CD14-positive monocyte (primary cell): Measurements from ENCODE around the gene SBF2. TPM values are rescaled to one million over a fixed set of nuclear protein-coding genes. Genes with fewer than 3 reads are reported as not detected.

ENCODE experiments used
- DNase-seq, 3 donors: peaks; one replicate each; pipeline ENCODE4 v3.0.0-alpha.2; 2011 to 2022
- H2AFZ ChIP-seq: 2 replicates; pipeline ENCODE4 v1.6.0; 2012; ENCODE audit warnings: mild to moderate bottlenecking, low read depth, low read length, inconsistent platforms; ENCODE audit not compliant: insufficient read depth, poor library complexity, severe bottlenecking
- H3K27ac ChIP-seq, 2 donors: 1 replicate in 1 of 2; 2 replicates in 1 of 2; pipeline ENCODE4 v1.5.1; 2012 to 2013; ENCODE audit warnings: low read length in 2 of 2, control low read depth in 1 of 2, inconsistent platforms in 1 of 2, low read depth in 1 of 2, mild to moderate bottlenecking in 1 of 2
- H3K27me3 ChIP-seq, 2 donors: one replicate each; pipeline versions ENCODE4 v1.6.0 to v1.6.1; 2011 to 2013; ENCODE audit warnings: low read length in 2 of 2; ENCODE audit not compliant: control insufficient read depth in 2 of 2, insufficient read depth in 2 of 2
- H3K36me3 ChIP-seq, 2 donors: replicated peaks in 1 of 2; 1 replicate in 1 of 2; 2 replicates in 1 of 2; pipeline versions ENCODE4 v1.5.1 to v1.6.1; 2012 to 2013; ENCODE audit warnings: low read length in 2 of 2, control low read depth in 1 of 2, inconsistent platforms in 1 of 2, mild to moderate bottlenecking in 1 of 2; ENCODE audit not compliant: insufficient read depth in 2 of 2, control insufficient read depth in 1 of 2
- H3K4me1 ChIP-seq, 2 donors: 1 replicate in 1 of 2; 2 replicates in 1 of 2; pipeline versions ENCODE4 v1.5.1 to v1.6.1; 2012 to 2013; ENCODE audit warnings: low read length in 2 of 2, control low read depth in 1 of 2, inconsistent platforms in 1 of 2, mild to moderate bottlenecking in 1 of 2, moderate library complexity in 1 of 2; ENCODE audit not compliant: insufficient read depth in 2 of 2, control insufficient read depth in 1 of 2
- H3K4me2 ChIP-seq: replicated peaks from 2 replicates; pipeline ENCODE3; 2012; ENCODE audit warnings: low read length, moderate library complexity, mild to moderate bottlenecking; ENCODE audit not compliant: poor library complexity, severe bottlenecking; ENCODE audit errors: extremely low read depth
- H3K4me3 ChIP-seq, 3 experiments: fragments of 200-600 bp in 1 of 3; sonication (generic) in 1 of 3; replicated peaks in 1 of 3; 1 replicate in 2 of 3; 2 replicates in 1 of 3; pipeline ENCODE4 v1.5.1; 2011 to 2013; ENCODE audit warnings: low read length in 3 of 3, mild to moderate bottlenecking in 3 of 3, control low read depth in 2 of 3, low read depth in 2 of 3, inconsistent platforms in 1 of 3, moderate library complexity in 1 of 3
- H3K79me2 ChIP-seq: 2 replicates; pipeline ENCODE4 v1.6.0; 2012; ENCODE audit warnings: mild to moderate bottlenecking, control low read depth, inconsistent platforms, low read length, moderate library complexity; ENCODE audit not compliant: insufficient read depth
- H3K9ac ChIP-seq: 2 replicates; pipeline ENCODE4 v1.6.0; 2017; ENCODE audit warnings: low read length, mild to moderate bottlenecking; ENCODE audit not compliant: insufficient read depth, poor library complexity, severe bottlenecking
- H3K9me3 ChIP-seq, 2 donors: replicated peaks in 1 of 2; 1 replicate in 1 of 2; 2 replicates in 1 of 2; pipeline versions ENCODE4 v1.5.1 to v1.6.1; 2012 to 2013; ENCODE audit warnings: low read length in 2 of 2, control low read depth in 1 of 2; ENCODE audit not compliant: control insufficient read depth in 1 of 2, insufficient read depth in 1 of 2
- H4K20me1 ChIP-seq: 2 replicates; pipeline ENCODE4 v1.6.0; 2012; ENCODE audit warnings: mild to moderate bottlenecking, low read length, control low read depth, moderate library complexity; ENCODE audit not compliant: insufficient read depth
- H3K27ac Mint-ChIP-seq, 7 donors: one replicate each; pipeline ENCODE4 v1.8.0; 2020; ENCODE audit warnings: mild to moderate bottlenecking in 7 of 7, mixed read lengths in 7 of 7, moderate library complexity in 6 of 7, inconsistent platforms in 2 of 7
- H3K27me3 Mint-ChIP-seq, 3 donors: one replicate each; pipeline ENCODE4 v1.8.0; 2021 to 2022; ENCODE audit warnings: low read depth in 3 of 3, mild to moderate bottlenecking in 3 of 3, mixed read lengths in 3 of 3, moderate library complexity in 3 of 3, inconsistent platforms in 1 of 3
- H3K36me3 Mint-ChIP-seq, 2 donors: one replicate each; pipeline ENCODE4 v1.8.0; 2020; ENCODE audit warnings: mixed read lengths in 2 of 2, inconsistent platforms in 1 of 2, mild to moderate bottlenecking in 1 of 2
- H3K4me1 Mint-ChIP-seq: one replicate; pipeline ENCODE4 v1.8.0; 2020; ENCODE audit warnings: mild to moderate bottlenecking, mixed read lengths
- H3K4me3 Mint-ChIP-seq, 2 donors: one replicate each; pipeline ENCODE4 v1.8.0; 2020; ENCODE audit warnings: mild to moderate bottlenecking in 2 of 2, mixed read lengths in 2 of 2, moderate library complexity in 1 of 2
- H3K9me3 Mint-ChIP-seq, 7 donors: one replicate each; pipeline ENCODE4 v1.8.0; 2020 to 2022; ENCODE audit warnings: mixed read lengths in 7 of 7, mild to moderate bottlenecking in 6 of 7, moderate library complexity in 6 of 7, inconsistent platforms in 2 of 7
- WGBS: methylation state at CpG from one replicate; pipeline ENCODE4 v1.1.5; 2013; ENCODE audit warnings: missing lambda C conversion rate; ENCODE audit not compliant: insufficient coverage; 5-methylcytosine and 5-hydroxymethylcytosine counted together
- intact Hi-C, 2 donors: fragments of 100-400 bp; cut with micrococcal nuclease; formaldehyde crosslinking; loops; one replicate each; pipeline versions ENCODE4 v1.15.0 to v1.15.1; 2023
- polyA plus RNA-seq, 3 donors: library from polyadenylated mRNA; depleted of rRNA in 1 of 3; unstranded in 2 of 3; stranded (reverse) in 1 of 3; fragments of 300-500 nt in 2 of 3; fragments of >200 nt in 1 of 3; fragmentation: Illumina TruSeq in 2 of 3; gene quantifications; 1 replicate in 2 of 3; 2 replicates in 1 of 3; pipeline ENCODE4 v1.2.3, GENCODE V29; 2012 to 2021
- TF ChIP-seq, protein P1 (sequence below): fragments of 200-600 bp; IDR thresholded peaks from one replicate; pipeline ENCODE4 v1.8.0; 2022; ENCODE audit warnings: antibody characterized with exemption, mild to moderate bottlenecking

The SBF2 gene
- polyA plus RNA-seq, 3 donors, result 8.9 to 30.7 (median 16.4) TPM

DNA sequence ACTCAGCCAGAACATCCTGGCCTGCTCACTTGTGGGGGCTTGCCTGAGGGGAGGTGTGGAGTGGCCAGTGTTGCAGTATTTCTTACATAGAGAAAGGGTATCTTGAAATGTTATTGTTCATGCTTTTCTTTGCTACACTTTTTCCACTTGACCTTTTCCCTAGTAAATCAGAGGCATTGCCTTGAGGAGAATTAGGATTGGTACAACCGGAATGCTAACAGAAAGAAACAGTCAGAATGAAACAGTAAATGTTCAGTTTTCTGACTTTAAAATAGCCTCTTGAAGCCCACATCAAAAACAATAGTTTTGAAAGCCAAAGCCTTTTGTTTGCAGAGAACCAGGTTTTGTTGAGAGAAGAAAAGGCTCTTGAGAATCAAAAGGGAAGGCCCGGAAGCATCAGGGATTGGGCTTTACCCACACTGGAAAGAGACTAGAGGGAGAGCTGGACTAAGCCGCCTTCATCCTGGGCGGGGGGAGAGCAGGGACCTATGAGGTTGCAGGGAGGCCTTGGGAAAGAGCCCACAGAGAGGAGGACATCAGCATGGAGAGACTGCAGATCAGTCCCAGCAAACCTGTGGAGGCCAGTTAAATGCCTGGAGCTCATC, 23.2 kb upstream of the SBF2 start:
- H3K9me3 Mint-ChIP-seq, result no peaks in the 10 kb centered on the region
- Histone ChIP-seq H3K27me3 (no peaks in the 10 kb centered on the region), H2AFZ (peak overlapping the region; percentile 12), H3K9ac (no peak overlapping the region), H3K4me3 (no peak overlapping the region), H3K4me2 (no peak overlapping the region), H3K9me3 (no peaks in the 10 kb centered on the region), H3K79me2 (no peaks in the 10 kb centered on the region), H3K4me1 (peaks cover 4% of the 10 kb centered on the region in 2 donors), H4K20me1 (no peaks in the 10 kb centered on the region), H3K27ac (no peak overlapping the region), H3K36me3 (no peaks in the 10 kb centered on the region)
- WGBS, result 100% methylated on average over 3 of the region's 4 CpGs
- TF ChIP-seq, protein P1, sequence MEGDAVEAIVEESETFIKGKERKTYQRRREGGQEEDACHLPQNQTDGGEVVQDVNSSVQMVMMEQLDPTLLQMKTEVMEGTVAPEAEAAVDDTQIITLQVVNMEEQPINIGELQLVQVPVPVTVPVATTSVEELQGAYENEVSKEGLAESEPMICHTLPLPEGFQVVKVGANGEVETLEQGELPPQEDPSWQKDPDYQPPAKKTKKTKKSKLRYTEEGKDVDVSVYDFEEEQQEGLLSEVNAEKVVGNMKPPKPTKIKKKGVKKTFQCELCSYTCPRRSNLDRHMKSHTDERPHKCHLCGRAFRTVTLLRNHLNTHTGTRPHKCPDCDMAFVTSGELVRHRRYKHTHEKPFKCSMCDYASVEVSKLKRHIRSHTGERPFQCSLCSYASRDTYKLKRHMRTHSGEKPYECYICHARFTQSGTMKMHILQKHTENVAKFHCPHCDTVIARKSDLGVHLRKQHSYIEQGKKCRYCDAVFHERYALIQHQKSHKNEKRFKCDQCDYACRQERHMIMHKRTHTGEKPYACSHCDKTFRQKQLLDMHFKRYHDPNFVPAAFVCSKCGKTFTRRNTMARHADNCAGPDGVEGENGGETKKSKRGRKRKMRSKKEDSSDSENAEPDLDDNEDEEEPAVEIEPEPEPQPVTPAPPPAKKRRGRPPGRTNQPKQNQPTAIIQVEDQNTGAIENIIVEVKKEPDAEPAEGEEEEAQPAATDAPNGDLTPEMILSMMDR, result no peak
- no peak for DNase-seq
- intact Hi-C loops, result no loop called here
- H3K36me3 Mint-ChIP-seq, result no peaks in the 10 kb centered on the region
- H3K27ac Mint-ChIP-seq, result peak overlapping the region in 1 of 7 donors; percentile 20
- H3K27me3 Mint-ChIP-seq, result peaks cover 0 to 2% (median 0%) of the 10 kb centered on the region in 3 donors
- no peak overlapping the region for H3K4me3 Mint-ChIP-seq
- peaks cover 7% of the 10 kb centered on the region for H3K4me1 Mint-ChIP-seq

DNA sequence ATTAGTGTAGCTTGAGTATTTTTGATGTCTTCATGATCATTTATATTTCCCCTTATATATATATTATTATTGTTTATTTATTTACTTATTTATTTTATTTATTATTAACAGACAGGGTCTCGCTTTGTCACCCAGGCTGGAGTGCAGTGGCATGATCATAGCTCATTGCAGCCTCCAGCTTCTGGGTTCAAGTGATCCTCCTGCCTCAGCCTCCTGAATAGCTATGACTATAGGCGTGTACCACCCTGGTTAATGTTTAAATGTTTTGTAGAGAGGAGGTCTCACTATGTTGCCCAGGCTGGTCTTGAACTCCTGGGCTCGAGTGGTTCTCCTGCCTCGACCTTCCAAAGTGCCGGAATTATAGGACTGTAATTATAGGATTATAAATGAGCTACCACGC, 21.1 kb upstream of the SBF2 start:
- H3K36me3 Mint-ChIP-seq, result no peaks in the 10 kb centered on the region
- DNase-seq, result no peak
- 100% methylated on average over 2 of the region's 6 CpGs for WGBS
- Histone ChIP-seq H3K36me3 (no peaks in the 10 kb centered on the region), H3K9ac (no peak overlapping the region), H3K79me2 (no peaks in the 10 kb centered on the region), H3K4me1 (peaks cover 4% of the 10 kb centered on the region in 2 donors), H3K4me3 (no peak overlapping the region), H3K9me3 (no peaks in the 10 kb centered on the region), H2AFZ (no peak overlapping the region), H3K27me3 (no peaks in the 10 kb centered on the region), H3K4me2 (no peak overlapping the region), H4K20me1 (no peaks in the 10 kb centered on the region), H3K27ac (no peak overlapping the region)
- peaks cover 0 to 2% (median 0%) of the 10 kb centered on the region in 7 donors for H3K9me3 Mint-ChIP-seq
- peaks cover 0 to 2% (median 0%) of the 10 kb centered on the region in 3 donors for H3K27me3 Mint-ChIP-seq
- H3K4me3 Mint-ChIP-seq, result no peak overlapping the region
- intact Hi-C loops, result no loop called here
- TF ChIP-seq, protein P1, result no peak
- H3K27ac Mint-ChIP-seq, result peak overlapping the region in 2 of 7 donors; percentile 19 to 63
- H3K4me1 Mint-ChIP-seq, result peaks cover 7% of the 10 kb centered on the region
